Measurements from ENCODE around the gene ITGA7.

ITGA7 gene

DNA sequence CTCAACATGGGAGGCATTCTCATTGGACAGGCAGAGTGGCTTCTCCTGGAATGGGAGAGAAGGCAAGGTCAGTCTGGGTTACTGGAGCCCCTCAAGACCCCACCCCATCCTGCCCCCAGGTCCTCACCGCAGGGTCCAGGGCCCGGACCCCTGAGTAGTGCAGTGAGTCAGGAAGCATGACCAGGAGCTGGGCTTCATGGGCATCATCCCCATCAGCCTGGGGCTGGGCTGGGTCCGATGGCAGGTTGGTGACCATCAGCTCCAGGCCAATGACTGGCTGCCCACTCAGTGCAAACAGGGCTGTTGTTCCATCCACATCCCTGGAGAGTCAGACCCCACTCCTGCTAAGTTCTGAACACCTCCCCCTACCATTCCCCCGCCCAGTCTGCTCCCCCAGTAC lies 13.1 kb downstream of the ITGA7 start:
- no peak for FAIRE-seq

DNA sequence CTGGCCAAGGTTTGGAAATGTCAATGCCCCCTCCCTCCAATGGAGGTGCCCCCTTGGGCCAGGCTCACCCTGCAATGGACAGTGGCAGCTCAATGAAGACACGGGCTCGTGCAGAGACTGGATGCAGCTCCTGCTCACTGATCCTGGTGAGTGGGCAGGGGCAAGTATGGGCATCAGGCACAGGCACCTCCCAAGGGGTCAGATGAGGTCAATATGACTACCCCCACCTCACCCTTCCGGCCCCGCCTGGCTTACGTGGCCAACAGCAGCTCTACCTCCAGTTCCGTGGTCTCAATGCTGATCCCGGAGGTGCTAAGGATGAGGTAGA lies 13.6 kb downstream of the ITGA7 start:
- FAIRE-seq = no peak
- TF ChIP-seq POLR2A (IDR thresholded peaks at IDR 0.05; ENCODE audit: low read depth, low read length) = no peak
- no peak for DNase-seq (ENCODE audit: insufficient read length, low spot score)

More for the DNA sequence above, 13.1 kb downstream of the ITGA7 start:
- no peak for TF ChIP-seq POLR2A (IDR thresholded peaks at IDR 0.05; ENCODE audit: low read depth, low read length)
- no peak for DNase-seq (ENCODE audit: insufficient read length, low spot score)

DNA sequence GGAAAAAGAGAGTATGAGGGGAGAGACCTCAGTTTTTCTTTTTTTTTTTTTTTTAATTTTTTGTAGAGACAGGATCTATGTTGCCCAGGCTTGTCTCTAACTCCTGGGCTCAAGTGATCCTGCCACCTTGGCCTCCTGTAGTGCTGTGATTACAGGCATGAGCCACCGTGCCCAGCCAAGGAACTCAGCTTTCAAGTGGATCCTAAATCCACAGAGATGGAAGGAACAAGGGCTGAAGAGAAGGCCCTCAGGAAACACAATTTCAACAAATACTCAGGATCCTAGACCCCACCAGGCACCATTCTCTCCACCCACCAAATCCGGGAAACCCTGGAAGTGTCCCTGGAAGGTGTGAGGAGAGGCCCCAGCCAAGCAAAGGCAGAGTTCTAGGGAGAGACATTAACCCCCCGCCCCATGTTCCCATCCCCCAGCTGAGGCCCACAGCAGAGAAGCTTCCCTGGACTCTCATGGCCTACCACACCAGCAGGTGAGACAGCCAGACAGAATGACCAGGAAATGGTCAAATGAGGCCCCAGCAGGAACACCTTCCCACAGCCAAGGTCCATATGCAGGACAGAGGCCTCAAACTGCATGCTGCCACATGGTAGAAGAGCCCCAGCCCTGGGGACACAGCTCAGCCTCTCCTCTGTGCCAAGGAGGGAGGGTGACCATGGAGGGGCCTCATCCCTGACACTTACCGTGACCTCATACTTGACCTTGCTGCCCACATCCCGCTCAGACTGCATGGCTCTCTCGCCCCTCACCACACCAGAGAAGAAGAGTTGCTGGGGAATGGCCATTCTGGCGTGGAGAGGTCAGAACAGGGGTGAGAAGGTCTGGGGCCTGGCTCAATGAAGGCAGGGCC lies 14.1 kb downstream of the ITGA7 start:
- FAIRE-seq (no peak), DNase-seq (ENCODE audit: insufficient read length, low spot score) (no peak)
- no peak for TF ChIP-seq POLR2A (IDR thresholded peaks at IDR 0.05; ENCODE audit: low read depth, low read length)

DNA sequence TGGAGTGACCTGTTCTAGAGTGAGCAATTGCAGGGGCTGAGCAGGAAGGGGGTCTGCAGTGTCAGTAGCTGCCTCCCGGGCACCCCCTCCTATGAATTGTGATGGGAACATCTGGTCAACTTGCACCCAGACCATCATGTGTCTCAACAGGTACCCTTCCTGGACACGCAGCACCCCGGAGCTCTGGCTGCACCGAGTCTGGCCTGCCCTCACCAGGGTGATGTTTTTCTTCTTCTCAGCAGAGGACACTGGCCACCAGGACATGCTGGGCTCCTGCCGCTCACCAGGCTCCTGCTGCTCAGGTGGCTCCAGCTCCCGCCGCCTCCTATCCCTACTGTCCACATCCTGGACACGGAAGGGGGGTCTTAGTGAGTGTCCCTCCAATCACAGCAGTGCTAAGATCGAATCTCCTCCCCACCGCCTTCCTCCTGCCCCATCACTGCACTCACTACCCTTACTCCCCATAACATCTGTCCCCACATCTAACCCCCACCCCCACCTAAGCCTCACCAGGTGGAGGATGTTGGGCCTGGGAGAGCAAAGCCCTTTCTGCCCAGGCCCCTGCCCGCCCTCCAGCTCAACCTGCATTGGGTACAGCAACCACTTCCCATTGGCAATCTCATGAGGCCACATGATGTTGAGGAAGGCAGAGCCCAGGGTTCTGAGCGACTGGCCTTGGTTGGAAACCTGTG lies 14.9 kb downstream of the ITGA7 start:
- TF ChIP-seq POLR2A (IDR thresholded peaks at IDR 0.05; ENCODE audit: low read depth, low read length) = no peak
- no peak for FAIRE-seq

DNA sequence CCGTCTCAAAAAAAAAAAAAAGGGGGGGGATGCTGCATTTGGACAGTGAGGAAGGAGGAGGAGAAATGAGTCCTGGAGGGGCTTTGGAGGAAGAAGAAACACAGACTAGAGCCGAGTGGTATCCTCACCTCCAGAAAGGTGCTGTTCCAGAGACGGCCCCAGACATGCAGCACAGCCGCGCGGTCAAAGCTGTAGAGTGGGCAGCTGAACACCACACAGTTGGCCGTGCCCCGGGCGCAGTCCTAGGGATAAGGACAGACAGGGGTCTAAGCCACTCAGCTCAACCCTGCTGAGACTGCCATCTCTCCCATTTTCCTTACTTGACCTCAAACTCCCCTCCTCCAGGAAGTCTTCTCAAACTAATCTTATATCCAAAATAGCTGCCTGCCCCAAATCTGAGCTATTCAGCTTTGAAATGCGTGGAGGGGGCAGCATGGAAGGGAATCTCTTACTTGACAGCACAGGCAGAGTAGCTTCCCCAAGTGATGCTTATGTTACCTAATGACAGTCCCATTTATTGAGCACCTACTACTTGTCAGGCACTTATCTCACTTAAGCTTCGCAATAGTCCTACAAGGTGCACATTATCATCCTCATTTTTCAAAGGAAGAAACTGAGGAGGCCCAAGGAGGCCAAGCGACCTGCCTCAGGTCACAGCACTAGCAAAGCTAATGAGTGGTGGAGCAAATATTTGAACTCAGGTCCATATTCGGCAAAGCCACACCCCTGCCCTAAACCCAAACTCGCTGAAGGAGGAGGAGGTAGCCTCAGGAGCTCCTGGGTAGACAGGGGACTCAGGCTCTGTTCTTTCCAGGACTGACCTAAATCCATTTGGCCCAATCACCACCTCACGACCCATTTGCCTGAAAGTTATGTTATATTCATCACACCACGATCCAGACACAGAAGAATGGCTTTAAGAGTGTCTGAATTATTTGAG lies 18.7 kb downstream of the ITGA7 start:
- DNase-seq (ENCODE audit: insufficient read length, low spot score) = no peak
- no peak for FAIRE-seq
- no peak for TF ChIP-seq POLR2A (IDR thresholded peaks at IDR 0.05; ENCODE audit: low read depth, low read length)

More for the DNA sequence above, 14.9 kb downstream of the ITGA7 start:
- DNase-seq (ENCODE audit: insufficient read length, low spot score) = no peak

DNA sequence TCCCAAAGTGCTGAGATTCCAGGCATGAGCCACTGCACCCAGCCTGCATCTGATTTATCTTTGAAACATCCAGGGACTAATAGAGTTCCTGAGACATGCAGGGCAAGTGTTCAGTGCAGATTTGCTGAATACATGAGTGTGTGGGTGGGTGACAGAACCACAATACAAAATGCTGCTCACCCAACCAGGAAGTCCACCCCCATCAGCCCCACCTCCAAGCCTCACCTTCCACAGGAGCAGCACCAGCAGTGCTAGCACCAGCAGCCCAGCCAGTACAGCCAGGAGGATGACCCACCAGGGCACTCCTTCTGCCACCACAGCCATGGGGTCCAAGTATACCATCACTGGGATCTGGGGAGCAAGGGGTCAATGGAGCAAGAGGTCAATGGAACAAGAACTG lies 20.0 kb downstream of the ITGA7 start:
- DNase-seq (ENCODE audit: insufficient read length, low spot score) (no peak), FAIRE-seq (no peak)
- TF ChIP-seq POLR2A (IDR thresholded peaks at IDR 0.05; ENCODE audit: low read depth, low read length) = no peak

DNA sequence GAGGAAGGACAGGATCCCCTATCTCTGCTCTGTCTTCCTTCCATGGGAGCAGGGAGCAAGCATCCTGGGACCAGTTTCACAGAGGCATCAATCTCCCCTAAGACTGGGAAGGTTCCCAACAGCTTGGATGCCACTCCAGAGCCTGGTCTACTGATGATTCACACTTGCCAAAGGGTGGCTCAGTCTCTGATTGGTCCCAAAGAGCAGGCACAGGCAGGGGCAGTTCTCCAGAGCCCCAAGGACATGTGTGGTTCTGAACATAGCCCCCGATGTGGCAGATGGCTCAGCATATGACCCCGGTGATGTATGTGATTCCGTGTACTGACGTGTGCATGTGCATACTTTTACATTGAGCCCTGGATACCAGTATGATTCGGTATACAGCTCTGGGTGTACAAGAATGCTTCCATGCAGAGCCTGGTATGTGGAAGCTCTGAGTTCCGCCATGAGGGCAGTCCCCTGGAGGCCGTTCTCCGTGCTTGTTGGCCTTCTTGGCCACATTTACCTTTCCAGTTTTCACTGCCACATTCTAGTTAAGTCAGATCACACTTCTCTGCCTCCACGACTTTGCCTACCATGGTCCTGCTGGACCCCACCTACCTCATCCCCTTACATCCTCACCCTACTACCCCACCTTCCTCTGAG lies 21.2 kb downstream of the ITGA7 start:
- FAIRE-seq (no peak), DNase-seq (ENCODE audit: insufficient read length, low spot score) (no peak)
- TF ChIP-seq POLR2A (IDR thresholded peaks at IDR 0.05; ENCODE audit: low read depth, low read length) = 0 out of 2 replicates have a peak, but pooled peaks have one; percentile 17

DNA sequence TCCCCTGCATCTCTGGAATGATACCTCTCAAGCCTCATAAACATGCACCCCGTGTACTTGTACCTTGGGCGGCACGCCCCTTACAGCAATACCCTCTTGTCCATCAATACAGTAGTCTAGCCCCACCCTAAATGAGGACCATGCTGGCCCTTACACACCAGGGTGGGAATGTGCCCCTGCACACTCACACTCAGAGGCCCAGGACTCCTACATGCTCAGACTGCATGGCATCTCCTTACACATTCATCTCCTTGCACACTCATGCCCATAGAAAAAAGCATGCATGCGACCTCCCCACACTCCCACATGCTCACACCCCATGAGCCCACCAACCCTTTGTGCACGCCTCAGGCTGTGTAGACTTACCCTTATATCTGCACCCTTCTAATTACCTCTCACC lies 22.0 kb downstream of the ITGA7 start:
- no peak for TF ChIP-seq POLR2A (IDR thresholded peaks at IDR 0.05; ENCODE audit: low read depth, low read length)
- no peak for DNase-seq (ENCODE audit: insufficient read length, low spot score)

DNA sequence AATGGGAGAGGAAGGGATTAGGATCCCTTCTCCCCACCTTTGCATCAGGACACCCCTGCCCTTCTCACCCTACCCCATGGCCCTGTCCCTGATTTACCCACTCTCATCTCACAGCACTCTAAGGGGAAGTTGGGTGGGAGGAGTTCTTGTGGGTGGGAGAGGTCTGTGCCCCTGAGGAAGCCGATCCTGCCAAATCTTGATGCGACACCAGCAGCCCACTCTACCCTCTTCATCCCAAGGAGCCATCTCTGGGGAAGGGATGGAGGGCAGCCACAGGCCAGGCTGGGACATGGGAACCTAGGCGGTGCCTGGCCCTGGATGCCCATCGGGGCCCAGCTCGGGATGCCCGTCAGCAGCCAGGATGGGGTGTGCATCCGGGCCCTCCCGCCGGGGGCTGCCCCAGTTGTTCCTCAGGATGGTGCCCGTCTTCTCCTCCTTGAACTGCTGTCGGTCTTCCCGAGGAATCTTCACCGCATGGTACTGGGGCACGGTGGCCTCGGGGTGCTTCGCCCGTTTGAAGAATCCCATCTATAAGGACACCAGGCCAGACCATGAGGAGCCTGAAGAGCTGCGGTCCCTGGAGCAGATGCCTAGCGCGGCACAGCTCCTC lies 22.8 kb downstream of the ITGA7 start:
- FAIRE-seq = no peak
- TF ChIP-seq POLR2A (IDR thresholded peaks at IDR 0.05; ENCODE audit: low read depth, low read length) = no peak

More for the DNA sequence above, 22.0 kb downstream of the ITGA7 start:
- FAIRE-seq = no peak

DNA sequence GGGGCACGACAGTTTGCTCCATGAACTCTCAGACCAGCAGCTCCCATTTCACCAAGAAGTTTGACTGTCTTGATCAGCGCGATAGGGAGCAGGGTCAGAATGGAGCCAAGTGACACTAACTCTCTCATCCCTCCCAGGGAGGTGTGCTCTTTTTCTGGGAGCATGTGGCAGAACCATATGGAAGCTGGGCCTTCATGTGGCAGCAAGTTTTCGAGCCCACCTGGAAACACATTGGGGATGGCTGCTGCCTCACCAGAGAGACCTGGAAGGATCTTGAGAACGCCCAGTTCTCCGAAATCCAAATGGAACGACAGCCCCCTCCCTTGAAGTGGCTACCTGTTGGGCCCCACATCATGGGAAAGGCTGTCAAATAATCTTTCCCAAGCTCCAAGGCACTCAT lies 24.0 kb downstream of the ITGA7 start:
- FAIRE-seq (no peak), DNase-seq (ENCODE audit: insufficient read length, low spot score) (no peak)
- TF ChIP-seq POLR2A (IDR thresholded peaks at IDR 0.05; ENCODE audit: low read depth, low read length) = no peak

More for the DNA sequence above, 22.8 kb downstream of the ITGA7 start:
- DNase-seq (ENCODE audit: insufficient read length, low spot score) = no peak

DNA sequence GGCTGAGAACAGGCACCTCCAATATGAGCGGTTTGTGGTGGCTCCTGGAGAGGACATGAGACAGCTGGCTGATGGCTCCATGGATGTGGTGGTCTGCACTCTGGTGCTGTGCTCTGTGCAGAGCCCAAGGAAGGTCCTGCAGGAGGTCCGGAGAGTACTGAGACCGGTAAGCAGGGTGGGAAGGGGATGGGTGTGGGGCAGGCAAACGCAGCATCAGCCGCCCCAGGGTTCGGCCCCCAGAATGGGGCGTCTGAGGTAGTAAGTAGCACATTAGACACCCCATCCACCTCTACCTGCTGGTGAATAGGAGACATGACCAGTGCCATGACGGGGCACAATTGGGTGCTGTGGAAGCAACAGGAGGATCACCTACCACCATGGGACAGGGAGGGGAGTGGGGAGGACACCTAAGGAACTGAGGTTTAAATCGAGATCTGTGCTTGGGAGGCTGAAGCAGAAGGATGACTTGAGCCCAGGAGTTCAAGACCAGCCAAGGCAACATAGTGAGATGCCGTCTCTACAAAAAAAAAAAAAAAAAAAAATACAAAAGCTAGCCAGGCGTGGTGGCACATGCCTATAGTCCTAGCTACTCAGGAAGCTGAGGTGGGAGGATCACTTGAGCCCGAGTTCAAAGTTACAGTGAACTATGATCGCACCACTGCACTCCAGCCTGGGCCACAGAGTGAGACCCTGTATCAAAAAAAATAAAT lies 25.5 kb downstream of the ITGA7 start:
- DNase-seq (ENCODE audit: insufficient read length, low spot score) = no peak
- no peak for FAIRE-seq
- no peak for TF ChIP-seq POLR2A (IDR thresholded peaks at IDR 0.05; ENCODE audit: low read depth, low read length)

Data from H54 (cell line).